Effector memory CD8-positive, alpha-beta T cell (primary cell): ENCODE data around the gene PLCXD1.
A peak's percentile ranks its signal among the peaks of the same experiment; 100 is the strongest.
"Not testable (repeated sequence)": the region's sequence is repeated elsewhere in the genome, so short reads cannot be mapped to it uniquely, and the experiment has no call there.

Source experiments
- ATAC-seq: fragments of 150-1000 bp; cut with Tn5 transposase; replicated peaks from 2 replicates; pipeline ENCODE4 v1.10.0; 2021; ENCODE audit warnings: mild to moderate bottlenecking, moderate library complexity
- DNase-seq, 3 experiments: peaks; one replicate each; pipeline ENCODE4 v3.0.0; 2021
- H3K27ac Mint-ChIP-seq, 2 donors: one replicate each; pipeline ENCODE4 v1.8.0; 2022; ENCODE audit warnings: mild to moderate bottlenecking in 2 of 2, mixed read lengths in 2 of 2, moderate library complexity in 2 of 2
- H3K27me3 Mint-ChIP-seq, 2 donors: one replicate each; pipeline ENCODE4 v1.8.0; 2022; ENCODE audit warnings: mixed read lengths in 2 of 2
- H3K36me3 Mint-ChIP-seq: one replicate; pipeline ENCODE4 v1.8.0; 2022; ENCODE audit warnings: mild to moderate bottlenecking, moderate library complexity, mixed read lengths; ENCODE audit not compliant: insufficient read depth
- H3K4me1 Mint-ChIP-seq, 2 donors: one replicate each; pipeline ENCODE4 v1.8.0; 2022; ENCODE audit warnings: low read depth in 2 of 2, mixed read lengths in 2 of 2
- H3K4me3 Mint-ChIP-seq, 2 donors: one replicate each; pipeline ENCODE4 v1.8.0; 2022; ENCODE audit warnings: mild to moderate bottlenecking in 2 of 2, mixed read lengths in 2 of 2, moderate library complexity in 2 of 2
- H3K9me3 Mint-ChIP-seq, 2 donors: one replicate each; pipeline ENCODE4 v1.8.0; 2022; ENCODE audit warnings: mixed read lengths in 2 of 2

PLCXD1 gene

GRCh38 chrX:275476-275966 is 5.7 kb upstream of the PLCXD1 start:
- peaks cover 6% of the 10 kb centered on the region for H3K36me3 Mint-ChIP-seq
- H3K4me1 Mint-ChIP-seq, result peaks cover 7% of the 10 kb centered on the region in 2 donors
- DNase-seq (no peak), ATAC-seq (peak; percentile 16)
- no peaks in the 10 kb centered on the region for H3K27me3 Mint-ChIP-seq
- H3K9me3 Mint-ChIP-seq, result no peaks in the 10 kb centered on the region
- peak overlapping the region in 1 of 2 donors; percentile 71 for H3K27ac Mint-ChIP-seq
- peak overlapping the region; percentile 86 for H3K4me3 Mint-ChIP-seq

- H3K36me3 Mint-ChIP-seq, result peaks cover 6% of the 10 kb centered on the region
- H3K9me3 Mint-ChIP-seq, result no peaks in the 10 kb centered on the region
- H3K27me3 Mint-ChIP-seq, result no peaks in the 10 kb centered on the region
- H3K4me3 Mint-ChIP-seq, result peak overlapping the region; percentile 86
- peak; percentile 90 for ATAC-seq
- H3K4me1 Mint-ChIP-seq, result peaks cover 7% of the 10 kb centered on the region in 2 donors
- peak overlapping the region; percentile 55 to 74 for H3K27ac Mint-ChIP-seq
- DNase-seq, result peak; percentile 25 to 40 (median 27)
Observed at GRCh38 chrX:275967-276580, 5.1 kb upstream of the PLCXD1 start.

DNA sequence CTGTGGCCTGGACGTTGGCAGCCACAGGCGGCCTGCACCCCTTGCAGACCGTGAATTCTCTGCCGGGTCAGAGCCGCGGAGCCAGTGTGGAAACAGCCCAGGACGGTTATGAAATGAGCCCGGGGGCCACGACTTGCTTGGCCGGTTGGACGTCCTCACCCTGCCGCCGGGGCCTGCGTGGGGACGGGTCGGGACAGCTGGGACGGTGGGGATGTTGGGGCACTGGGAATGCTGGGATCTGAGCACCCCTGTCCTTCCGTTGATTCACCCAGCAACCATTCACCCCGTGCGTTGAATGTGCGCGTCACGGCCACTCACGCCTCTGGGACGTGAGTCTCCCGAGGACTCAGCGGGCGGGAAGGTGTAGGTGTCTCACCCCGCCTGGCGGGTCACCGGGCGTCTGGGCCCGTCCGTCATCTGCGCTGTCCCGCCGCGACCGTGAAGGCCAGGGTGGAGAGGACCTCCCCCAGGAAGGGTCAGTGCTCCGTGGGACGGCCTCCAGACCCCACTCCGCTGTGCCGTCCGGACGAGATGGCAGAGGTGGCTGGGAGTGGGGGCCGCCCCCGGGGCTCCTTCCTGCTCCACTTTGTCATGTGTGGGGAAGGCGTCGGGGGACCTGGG is 4.5 kb upstream of the PLCXD1 start:
- peak overlapping the region; percentile 86 for H3K4me3 Mint-ChIP-seq
- H3K4me1 Mint-ChIP-seq, result peaks cover 7% of the 10 kb centered on the region in 2 donors
- H3K36me3 Mint-ChIP-seq, result peaks cover 6% of the 10 kb centered on the region
- H3K27me3 Mint-ChIP-seq, result no peaks in the 10 kb centered on the region
- DNase-seq, result no peak
- no peaks in the 10 kb centered on the region for H3K9me3 Mint-ChIP-seq
- peak; percentile 62 for ATAC-seq
- H3K27ac Mint-ChIP-seq, result peak overlapping the region; percentile 55 to 74

- not testable (repeated sequence) for H3K27me3 Mint-ChIP-seq, ATAC-seq, H3K36me3 Mint-ChIP-seq, H3K27ac Mint-ChIP-seq, DNase-seq, H3K9me3 Mint-ChIP-seq
- Mint-ChIP-seq H3K4me3 (peak overlapping the region in 1 of 2 donors; percentile 54), H3K4me1 (peaks cover 12 to 16% of the 10 kb centered on the region in 2 donors)
Observed at GRCh38 chrX:279757-280604, 1.2 kb upstream of the PLCXD1 start.

DNA sequence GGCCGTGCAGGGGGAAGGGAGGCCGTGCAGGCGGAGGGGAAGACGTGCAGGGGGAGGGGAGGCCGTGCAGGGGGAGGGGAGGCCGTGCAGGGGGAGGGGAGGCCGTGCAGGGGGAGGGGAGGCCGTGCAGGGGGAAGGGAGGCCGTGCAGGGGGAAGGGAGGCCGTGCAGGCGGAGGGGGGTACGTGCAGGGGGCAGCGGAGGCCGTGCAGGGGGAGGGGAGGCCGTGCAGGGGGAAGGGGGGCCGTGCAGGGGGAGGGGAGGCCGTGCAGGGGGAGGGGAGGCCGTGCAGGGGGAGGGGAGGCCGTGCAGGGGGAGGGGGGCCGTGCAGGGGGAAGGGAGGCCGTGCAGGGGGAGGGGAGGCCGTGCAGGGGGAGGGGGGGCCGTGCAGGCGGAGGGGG is 459 bp upstream of the PLCXD1 start:
- not testable (repeated sequence) for H3K36me3 Mint-ChIP-seq, H3K27ac Mint-ChIP-seq, H3K4me3 Mint-ChIP-seq, H3K9me3 Mint-ChIP-seq, H3K27me3 Mint-ChIP-seq, ATAC-seq, DNase-seq
- peaks cover 9 to 16% of the 10 kb centered on the region in 2 donors for H3K4me1 Mint-ChIP-seq

DNA sequence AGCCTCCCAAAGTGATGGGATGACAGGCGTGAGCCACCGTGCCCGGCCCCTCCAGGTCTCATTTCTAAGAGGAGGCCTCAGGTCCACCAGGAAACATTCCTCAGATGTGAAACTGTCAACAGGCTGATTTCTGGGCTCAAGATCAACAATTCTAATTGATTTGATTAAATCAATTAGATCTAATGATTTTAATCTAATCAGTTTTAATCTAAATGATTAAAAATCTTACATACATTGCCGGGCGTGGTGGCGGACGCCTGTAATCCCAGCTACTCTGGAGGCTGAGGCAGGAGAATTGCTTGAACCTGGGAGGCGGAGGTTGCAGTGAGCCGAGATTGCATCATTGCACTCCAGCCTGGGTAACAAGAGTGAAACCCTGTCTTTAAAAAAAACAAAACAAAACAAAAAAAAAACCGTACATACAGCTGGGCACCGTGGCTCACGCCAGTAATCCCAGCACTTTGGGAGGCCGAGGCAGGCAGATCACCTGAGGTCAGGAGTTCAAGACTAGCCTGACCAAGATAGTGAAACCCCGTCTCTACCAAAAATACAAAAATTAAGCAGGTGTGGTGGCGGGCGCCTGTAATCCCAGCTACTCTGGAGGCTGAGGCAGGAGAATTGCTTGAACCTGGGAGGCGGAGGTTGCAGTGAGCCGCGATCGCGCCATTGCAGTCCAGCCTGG is 960 bp downstream of the PLCXD1 start:
- Mint-ChIP-seq H3K4me3 (peak overlapping the region; percentile 40 to 62), H3K4me1 (peaks cover 9 to 25% of the 10 kb centered on the region in 2 donors)
- H3K27me3 Mint-ChIP-seq, H3K9me3 Mint-ChIP-seq, ATAC-seq, H3K27ac Mint-ChIP-seq, DNase-seq, H3K36me3 Mint-ChIP-seq: not testable (repeated sequence)

GRCh38 chrX:283115-283845 is 2.1 kb downstream of the PLCXD1 start:
- H3K36me3 Mint-ChIP-seq, result peaks cover 6% of the 10 kb centered on the region
- peak overlapping the region; percentile 92 to 97 for H3K4me3 Mint-ChIP-seq
- peaks cover 8 to 25% of the 10 kb centered on the region in 2 donors for H3K4me1 Mint-ChIP-seq
- H3K27ac Mint-ChIP-seq, result peak overlapping the region; percentile 87 to 92
- no peaks in the 10 kb centered on the region for H3K9me3 Mint-ChIP-seq
- ATAC-seq (peak; percentile 99), DNase-seq (peak; percentile 82 to 91 (median 86))
- H3K27me3 Mint-ChIP-seq, result no peaks in the 10 kb centered on the region

- no peaks in the 10 kb centered on the region for H3K36me3 Mint-ChIP-seq
- H3K27ac Mint-ChIP-seq, result peak overlapping the region in 1 of 2 donors; percentile 2
Observed at GRCh38 chrX:285076-285677, 4.0 kb downstream of the PLCXD1 start.

GRCh38 chrX:287670-288069 is 6.5 kb downstream of the PLCXD1 start:
- Mint-ChIP-seq H3K36me3 (peaks cover 4% of the 10 kb centered on the region), H3K9me3 (no peaks in the 10 kb centered on the region), H3K27me3 (no peaks in the 10 kb centered on the region), H3K27ac (no peak overlapping the region), H3K4me3 (no peak overlapping the region), H3K4me1 (peaks cover 8 to 14% of the 10 kb centered on the region in 2 donors)
- DNase-seq (no peak), ATAC-seq (no peak)

More at GRCh38 chrX:285076-285677, 4.0 kb downstream of the PLCXD1 start:
- ATAC-seq (no peak), DNase-seq (no peak)
- Mint-ChIP-seq H3K4me1 (peaks cover 8 to 18% of the 10 kb centered on the region in 2 donors), H3K27me3 (no peaks in the 10 kb centered on the region), H3K9me3 (no peaks in the 10 kb centered on the region), H3K4me3 (peak overlapping the region in 1 of 2 donors; percentile 8)

- no peaks in the 10 kb centered on the region for H3K9me3 Mint-ChIP-seq
- H3K36me3 Mint-ChIP-seq, result peaks cover 10% of the 10 kb centered on the region
- H3K27ac Mint-ChIP-seq, result no peak overlapping the region
- no peak for ATAC-seq
- H3K4me3 Mint-ChIP-seq, result no peak overlapping the region
- no peak for DNase-seq
- H3K4me1 Mint-ChIP-seq, result peaks cover 4 to 9% of the 10 kb centered on the region in 2 donors
- H3K27me3 Mint-ChIP-seq, result no peaks in the 10 kb centered on the region
Observed at GRCh38 chrX:288561-288991, 7.4 kb downstream of the PLCXD1 start.

- peak overlapping the region in 1 of 2 donors; percentile 44 for H3K27ac Mint-ChIP-seq
- peaks cover 21% of the 10 kb centered on the region for H3K36me3 Mint-ChIP-seq
- peaks cover 3 to 9% of the 10 kb centered on the region in 2 donors for H3K4me1 Mint-ChIP-seq
- no peak for ATAC-seq
- no peaks in the 10 kb centered on the region for H3K27me3 Mint-ChIP-seq
- no peak overlapping the region for H3K4me3 Mint-ChIP-seq
- H3K9me3 Mint-ChIP-seq, result no peaks in the 10 kb centered on the region
- DNase-seq, result no peak
Observed at GRCh38 chrX:290476-291166, 9.4 kb downstream of the PLCXD1 start.
